Liver (tissue), 3 donors: ENCODE results near the gene SPEG.

Experiments
- EGR1 ChIP-seq, 2 donors: IDR thresholded peaks; 2 replicates each; pipeline ENCODE4 v1.6.1; 2016 to 2018; ENCODE audit warnings: antibody characterized with exemption in 2 of 2, low read depth in 2 of 2
- GABPA ChIP-seq, 2 donors: IDR thresholded peaks in 1 of 2; conservative IDR thresholded peaks in 1 of 2; 2 replicates each; pipeline ENCODE4 v1.6.1; 2016; ENCODE audit warnings: antibody characterized with exemption in 2 of 2, mild to moderate bottlenecking in 1 of 2, moderate library complexity in 1 of 2
- HNF4A ChIP-seq, 2 donors: conservative IDR thresholded peaks; 2 replicates each; pipeline ENCODE4 v1.6.1; 2016; ENCODE audit warnings: antibody characterized with exemption in 2 of 2, mild to moderate bottlenecking in 2 of 2
- HNF4G ChIP-seq: IDR thresholded peaks from 2 replicates; pipeline ENCODE4 v1.6.1; 2016; ENCODE audit warnings: antibody characterized with exemption
- JUND ChIP-seq, 2 donors: IDR thresholded peaks; 2 replicates each; pipeline ENCODE4 v1.6.1; 2016; ENCODE audit warnings: antibody characterized with exemption in 2 of 2
- RAD21 ChIP-seq, 2 donors: IDR thresholded peaks; 2 replicates each; pipeline ENCODE4 v1.6.1; 2016; ENCODE audit warnings: antibody characterized with exemption in 2 of 2, mild to moderate bottlenecking in 2 of 2
- RXRA ChIP-seq, 2 donors: IDR thresholded peaks; 2 replicates each; pipeline ENCODE4 v1.6.1; 2017 to 2018; ENCODE audit warnings: antibody characterized with exemption in 2 of 2, mild to moderate bottlenecking in 1 of 2
- SP1 ChIP-seq: IDR thresholded peaks from 2 replicates; pipeline ENCODE4 v1.6.1; 2018; ENCODE audit warnings: antibody characterized with exemption, mild to moderate bottlenecking
- TAF1 ChIP-seq: conservative IDR thresholded peaks from 2 replicates; pipeline ENCODE4 v1.6.1; 2016; ENCODE audit warnings: antibody characterized with exemption, mild to moderate bottlenecking
- YY1 ChIP-seq: IDR thresholded peaks from 2 replicates; pipeline ENCODE4 v1.6.1; 2016; ENCODE audit warnings: antibody characterized with exemption, mild to moderate bottlenecking
- TF ChIP-seq, protein P1 (sequence below): fragments of 150-350 bp; IDR thresholded peaks from 2 replicates; pipeline ENCODE4 v1.5.1; 2017; ENCODE audit warnings: improper control_type of control experiment, low read depth, low read length; ENCODE audit not compliant: missing input control
- TF ChIP-seq, protein P2 (sequence below): IDR thresholded peaks from 2 replicates; pipeline ENCODE4 v1.6.1; 2016; ENCODE audit warnings: antibody characterized with exemption
- TF ChIP-seq, protein P3 (sequence below): IDR thresholded peaks from 2 replicates; pipeline ENCODE4 v1.6.1; 2016; ENCODE audit warnings: antibody characterized with exemption, mild to moderate bottlenecking
- donor health status: healthy.
- donor health status: healthy.

DNA sequence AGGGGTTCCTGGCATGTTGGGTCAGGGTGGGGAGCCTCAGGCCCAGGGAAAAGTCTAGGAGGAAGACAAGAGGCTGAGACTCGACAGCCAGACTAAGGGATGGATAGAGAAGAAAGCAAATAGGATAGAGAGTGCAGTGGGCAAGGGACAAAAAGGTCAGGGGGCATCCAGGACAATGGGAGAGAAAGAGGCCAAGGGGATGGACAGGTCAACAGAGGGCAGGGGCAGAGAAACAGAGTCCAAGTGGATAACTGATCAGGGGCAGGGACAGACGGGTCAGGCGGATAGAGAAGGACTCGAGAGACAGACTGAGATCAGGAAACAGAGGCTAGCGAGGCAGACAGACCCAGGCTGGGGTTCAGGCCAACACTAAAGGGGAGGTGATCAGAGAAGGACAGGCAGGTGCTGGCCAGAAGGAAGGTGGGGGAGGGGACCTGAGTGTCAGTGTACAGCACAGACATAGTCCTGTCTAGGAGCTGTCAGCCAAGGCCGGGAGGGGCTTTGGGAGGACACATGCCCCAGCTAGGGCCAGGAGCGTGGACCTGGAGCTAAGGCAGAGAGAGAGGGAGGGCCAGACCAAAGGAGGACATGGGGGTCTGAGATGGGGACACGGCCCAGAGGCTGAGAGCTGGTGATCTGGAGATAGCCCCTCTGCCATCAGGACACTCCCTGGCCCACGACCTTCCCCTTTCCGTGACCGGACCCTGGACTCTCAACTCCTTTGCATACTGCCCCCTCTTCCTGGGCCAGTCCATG, 91.9 kb downstream of the SPEG start:
- TF ChIP-seq, protein P1, sequence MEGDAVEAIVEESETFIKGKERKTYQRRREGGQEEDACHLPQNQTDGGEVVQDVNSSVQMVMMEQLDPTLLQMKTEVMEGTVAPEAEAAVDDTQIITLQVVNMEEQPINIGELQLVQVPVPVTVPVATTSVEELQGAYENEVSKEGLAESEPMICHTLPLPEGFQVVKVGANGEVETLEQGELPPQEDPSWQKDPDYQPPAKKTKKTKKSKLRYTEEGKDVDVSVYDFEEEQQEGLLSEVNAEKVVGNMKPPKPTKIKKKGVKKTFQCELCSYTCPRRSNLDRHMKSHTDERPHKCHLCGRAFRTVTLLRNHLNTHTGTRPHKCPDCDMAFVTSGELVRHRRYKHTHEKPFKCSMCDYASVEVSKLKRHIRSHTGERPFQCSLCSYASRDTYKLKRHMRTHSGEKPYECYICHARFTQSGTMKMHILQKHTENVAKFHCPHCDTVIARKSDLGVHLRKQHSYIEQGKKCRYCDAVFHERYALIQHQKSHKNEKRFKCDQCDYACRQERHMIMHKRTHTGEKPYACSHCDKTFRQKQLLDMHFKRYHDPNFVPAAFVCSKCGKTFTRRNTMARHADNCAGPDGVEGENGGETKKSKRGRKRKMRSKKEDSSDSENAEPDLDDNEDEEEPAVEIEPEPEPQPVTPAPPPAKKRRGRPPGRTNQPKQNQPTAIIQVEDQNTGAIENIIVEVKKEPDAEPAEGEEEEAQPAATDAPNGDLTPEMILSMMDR, result no peak
- TF ChIP-seq, protein P2, sequence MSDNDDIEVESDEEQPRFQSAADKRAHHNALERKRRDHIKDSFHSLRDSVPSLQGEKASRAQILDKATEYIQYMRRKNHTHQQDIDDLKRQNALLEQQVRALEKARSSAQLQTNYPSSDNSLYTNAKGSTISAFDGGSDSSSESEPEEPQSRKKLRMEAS, result no peak
- TF ChIP-seq GABPA (IDR thresholded peaks at IDR 0.05 in 1 of 2, conservative IDR thresholded peaks at IDR 0.05 in 1 of 2) (no peak), RAD21 (IDR thresholded peaks at IDR 0.05) (no peak), JUND (IDR thresholded peaks at IDR 0.05) (no peak), EGR1 (IDR thresholded peaks at IDR 0.05; ENCODE audit: low read depth in 2 of 2) (no peak), TAF1 (no peak), YY1 (no peak), SP1 (no peak), HNF4A (conservative IDR thresholded peaks at IDR 0.05) (no peak), HNF4G (no peak), RXRA (IDR thresholded peaks at IDR 0.05) (no peak)
- TF ChIP-seq, protein P3, sequence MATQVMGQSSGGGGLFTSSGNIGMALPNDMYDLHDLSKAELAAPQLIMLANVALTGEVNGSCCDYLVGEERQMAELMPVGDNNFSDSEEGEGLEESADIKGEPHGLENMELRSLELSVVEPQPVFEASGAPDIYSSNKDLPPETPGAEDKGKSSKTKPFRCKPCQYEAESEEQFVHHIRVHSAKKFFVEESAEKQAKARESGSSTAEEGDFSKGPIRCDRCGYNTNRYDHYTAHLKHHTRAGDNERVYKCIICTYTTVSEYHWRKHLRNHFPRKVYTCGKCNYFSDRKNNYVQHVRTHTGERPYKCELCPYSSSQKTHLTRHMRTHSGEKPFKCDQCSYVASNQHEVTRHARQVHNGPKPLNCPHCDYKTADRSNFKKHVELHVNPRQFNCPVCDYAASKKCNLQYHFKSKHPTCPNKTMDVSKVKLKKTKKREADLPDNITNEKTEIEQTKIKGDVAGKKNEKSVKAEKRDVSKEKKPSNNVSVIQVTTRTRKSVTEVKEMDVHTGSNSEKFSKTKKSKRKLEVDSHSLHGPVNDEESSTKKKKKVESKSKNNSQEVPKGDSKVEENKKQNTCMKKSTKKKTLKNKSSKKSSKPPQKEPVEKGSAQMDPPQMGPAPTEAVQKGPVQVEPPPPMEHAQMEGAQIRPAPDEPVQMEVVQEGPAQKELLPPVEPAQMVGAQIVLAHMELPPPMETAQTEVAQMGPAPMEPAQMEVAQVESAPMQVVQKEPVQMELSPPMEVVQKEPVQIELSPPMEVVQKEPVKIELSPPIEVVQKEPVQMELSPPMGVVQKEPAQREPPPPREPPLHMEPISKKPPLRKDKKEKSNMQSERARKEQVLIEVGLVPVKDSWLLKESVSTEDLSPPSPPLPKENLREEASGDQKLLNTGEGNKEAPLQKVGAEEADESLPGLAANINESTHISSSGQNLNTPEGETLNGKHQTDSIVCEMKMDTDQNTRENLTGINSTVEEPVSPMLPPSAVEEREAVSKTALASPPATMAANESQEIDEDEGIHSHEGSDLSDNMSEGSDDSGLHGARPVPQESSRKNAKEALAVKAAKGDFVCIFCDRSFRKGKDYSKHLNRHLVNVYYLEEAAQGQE, result no peak
